Endothelial cell (in vitro differentiated cells): ENCODE data around the gene ME1. TPM values are rescaled to one million over a fixed set of nuclear protein-coding genes. Genes with fewer than 3 reads are reported as not detected.

Experiments used
- DNase-seq: peaks from one replicate; pipeline ENCODE4 v3.0.0; 2021; ENCODE audit warnings: low spot score
- H3K27ac Mint-ChIP-seq: one replicate; pipeline ENCODE4 v1.8.0; 2021; ENCODE audit warnings: mixed read lengths, inconsistent platforms; ENCODE audit not compliant: unreplicated experiment
- H3K27me3 Mint-ChIP-seq: one replicate; pipeline ENCODE4 v1.8.0; 2021; ENCODE audit warnings: mild to moderate bottlenecking, moderate library complexity, mixed read lengths, inconsistent platforms; ENCODE audit not compliant: unreplicated experiment
- H3K36me3 Mint-ChIP-seq: one replicate; pipeline ENCODE4 v1.8.0; 2021; ENCODE audit warnings: mild to moderate bottlenecking, low read depth, mixed read lengths, inconsistent platforms; ENCODE audit not compliant: unreplicated experiment
- H3K4me1 Mint-ChIP-seq: one replicate; pipeline ENCODE4 v1.8.0; 2021; ENCODE audit warnings: mild to moderate bottlenecking, mixed read lengths, inconsistent platforms; ENCODE audit not compliant: unreplicated experiment
- H3K4me3 Mint-ChIP-seq: one replicate; pipeline ENCODE4 v1.8.0; 2021; ENCODE audit warnings: mild to moderate bottlenecking, mixed read lengths, inconsistent platforms; ENCODE audit not compliant: unreplicated experiment
- H3K9me3 Mint-ChIP-seq: one replicate; pipeline ENCODE4 v1.8.0; 2021; ENCODE audit warnings: mixed read lengths, inconsistent platforms; ENCODE audit not compliant: unreplicated experiment
- CTCF ChIP-seq: fragments of 200-600 bp; sonication (generic); IDR thresholded peaks from one replicate; pipeline ENCODE4 v1.5.0; 2021; ENCODE audit warnings: antibody characterized with exemption; ENCODE audit not compliant: unreplicated experiment
- total RNA-seq: library from RNA; stranded (reverse); fragmentation: NEBNext Ultra II Directional; extraction: Animal tissue kit (Norgen Biotek cat#: 25700); gene quantifications from one replicate; pipeline ENCODE4 v1.2.1, GENCODE V29; 2021; ENCODE audit not compliant: unreplicated experiment

Gene ME1
- total RNA-seq, 1 donor from 2014 or later = 13.4 TPM

- H3K4me3 Mint-ChIP-seq = no peak overlapping the region
- no peak overlapping the region for H3K27ac Mint-ChIP-seq
- no peak for DNase-seq
Observed at GRCh38 chr6:83443516-83443915, 12.7 kb upstream of the ME1 start.

GRCh38 chr6:83442752-83443151 is 11.9 kb upstream of the ME1 start:
- no peak for DNase-seq
- no peak overlapping the region for H3K27ac Mint-ChIP-seq
- H3K36me3 Mint-ChIP-seq = peaks cover 4% of the 10 kb centered on the region
- H3K9me3 Mint-ChIP-seq = no peaks in the 10 kb centered on the region
- H3K4me1 Mint-ChIP-seq = peaks cover 15% of the 10 kb centered on the region
- H3K4me3 Mint-ChIP-seq = no peak overlapping the region
- no peak for TF ChIP-seq CTCF
- H3K27me3 Mint-ChIP-seq = peaks cover 2% of the 10 kb centered on the region

More at GRCh38 chr6:83443516-83443915, 12.7 kb upstream of the ME1 start:
- no peak for TF ChIP-seq CTCF
- Mint-ChIP-seq H3K9me3 (no peaks in the 10 kb centered on the region), H3K27me3 (peaks cover 2% of the 10 kb centered on the region), H3K4me1 (peaks cover 15% of the 10 kb centered on the region), H3K36me3 (peaks cover 4% of the 10 kb centered on the region)

GRCh38 chr6:83439201-83439600 is 8.3 kb upstream of the ME1 start:
- no peak for TF ChIP-seq CTCF
- Mint-ChIP-seq H3K4me3 (no peak overlapping the region), H3K9me3 (no peaks in the 10 kb centered on the region), H3K27ac (no peak overlapping the region), H3K36me3 (no peaks in the 10 kb centered on the region), H3K27me3 (no peaks in the 10 kb centered on the region), H3K4me1 (peaks cover 5% of the 10 kb centered on the region)
- DNase-seq = no peak

- no peak for DNase-seq
- Mint-ChIP-seq H3K9me3 (no peaks in the 10 kb centered on the region), H3K36me3 (no peaks in the 10 kb centered on the region), H3K27me3 (peaks cover 3% of the 10 kb centered on the region), H3K27ac (no peak overlapping the region), H3K4me1 (no peaks in the 10 kb centered on the region), H3K4me3 (no peak overlapping the region)
- no peak for TF ChIP-seq CTCF
Observed at GRCh38 chr6:83436674-83437073, 5.8 kb upstream of the ME1 start.

DNA sequence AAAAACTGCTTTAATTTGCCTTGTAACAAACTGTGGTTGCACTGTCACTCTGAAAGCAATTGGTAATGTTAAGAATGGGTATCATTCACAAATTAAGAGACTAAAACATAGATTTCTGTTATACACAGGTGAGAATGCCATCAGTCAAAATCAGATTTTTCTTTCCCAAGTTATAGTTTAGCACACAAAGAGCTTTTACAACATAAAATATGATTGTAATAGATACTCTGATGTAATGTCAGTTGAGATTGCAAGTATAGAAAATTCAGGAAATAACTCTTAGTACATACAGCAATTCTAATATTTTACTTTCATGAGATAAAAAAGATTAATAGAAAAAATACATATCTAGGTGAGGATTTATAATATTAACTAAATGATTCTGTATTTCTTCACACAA is 2.3 kb upstream of the ME1 start:
- no peaks in the 10 kb centered on the region for H3K9me3 Mint-ChIP-seq
- TF ChIP-seq CTCF = no peak
- no peak overlapping the region for H3K27ac Mint-ChIP-seq
- H3K27me3 Mint-ChIP-seq = peaks cover 3% of the 10 kb centered on the region
- peaks cover 8% of the 10 kb centered on the region for H3K4me1 Mint-ChIP-seq
- no peak overlapping the region for H3K4me3 Mint-ChIP-seq
- no peak for DNase-seq
- no peaks in the 10 kb centered on the region for H3K36me3 Mint-ChIP-seq
